HUES64 (cell line): ENCODE data around the gene ZNF195.
"Not testable (repeated sequence)": the region's sequence is repeated elsewhere in the genome, so short reads cannot be mapped to it uniquely, and the experiment has no call there.

Experiments used
- H3K27ac ChIP-seq: 2 replicates; pipeline ENCODE4 v1.7.0; 2013; ENCODE audit warnings: low read depth, low read length, inconsistent platforms
- H3K27me3 ChIP-seq: 2 replicates; pipeline ENCODE4 v1.6.1; 2013; ENCODE audit warnings: mild to moderate bottlenecking, low read length; ENCODE audit not compliant: insufficient read depth
- H3K36me3 ChIP-seq: 2 replicates; pipeline ENCODE4 v1.6.1; 2013; ENCODE audit warnings: mild to moderate bottlenecking, low read length; ENCODE audit not compliant: insufficient read depth
- H3K4me1 ChIP-seq: 2 replicates; pipeline ENCODE4 v1.6.1; 2013; ENCODE audit warnings: mild to moderate bottlenecking, low read length, moderate library complexity; ENCODE audit not compliant: insufficient read depth
- H3K4me3 ChIP-seq: 2 replicates; pipeline ENCODE4 v1.5.1; 2013; ENCODE audit warnings: mild to moderate bottlenecking, low read length, moderate library complexity
- H3K9ac ChIP-seq: 2 replicates; pipeline ENCODE4 v1.6.1; 2013; ENCODE audit warnings: mild to moderate bottlenecking, low read depth, low read length
- H3K9me3 ChIP-seq: 2 replicates; pipeline ENCODE4 v1.6.1; 2013; ENCODE audit warnings: low read depth, low read length; ENCODE audit not compliant: insufficient read depth
- WGBS: fragments of 150-250, 120-280 bp; methylation state at CpG from one replicate; pipeline ENCODE4 v1.1.7; 2013; ENCODE audit warnings: missing lambda C conversion rate; 5-methylcytosine and 5-hydroxymethylcytosine counted together

The ZNF195 gene

GRCh38 chr11:3344327-3345174 lies 34.4 kb downstream of the ZNF195 start:
- H3K9ac ChIP-seq, result no peak overlapping the region
- whole genome bisulfite sequencing, result 94% methylated on average over 6 of the region's 6 CpGs
- H3K27ac ChIP-seq, result no peak overlapping the region
- no peak overlapping the region for H3K4me3 ChIP-seq
- H3K4me1 ChIP-seq, result peaks cover 6% of the 10 kb centered on the region; the same call in 1 of the 2 replicates
- H3K36me3 ChIP-seq, result no peaks in the 10 kb centered on the region
- no peaks in the 10 kb centered on the region for H3K27me3 ChIP-seq
- H3K9me3 ChIP-seq, result peaks cover 6% of the 10 kb centered on the region; the same call in 1 of the 2 replicates

- Histone ChIP-seq H3K27ac (no peak overlapping the region), H3K36me3 (no peaks in the 10 kb centered on the region), H3K27me3 (no peaks in the 10 kb centered on the region), H3K4me1 (peaks cover 6% of the 10 kb centered on the region; the same call in 1 of the 2 replicates), H3K4me3 (no peak overlapping the region), H3K9ac (no peak overlapping the region), H3K9me3 (peaks cover 6% of the 10 kb centered on the region; the same call in 1 of the 2 replicates)
- WGBS, result 88% methylated on average over 2 of the region's 2 CpGs
Measured at GRCh38 chr11:3342709-3343108, 36.2 kb downstream of the ZNF195 start.

GRCh38 chr11:3341298-3341697 lies 37.6 kb downstream of the ZNF195 start:
- H3K36me3 ChIP-seq, result no peaks in the 10 kb centered on the region
- H3K27me3 ChIP-seq, result no peaks in the 10 kb centered on the region
- 44% methylated on average over 9 of the region's 10 CpGs for WGBS
- no peaks in the 10 kb centered on the region for H3K9me3 ChIP-seq
- no peak overlapping the region for H3K4me3 ChIP-seq
- no peak overlapping the region for H3K27ac ChIP-seq
- peaks cover 6% of the 10 kb centered on the region; the same call in 1 of the 2 replicates for H3K4me1 ChIP-seq
- H3K9ac ChIP-seq, result no peak overlapping the region

GRCh38 chr11:3340025-3340424 lies 38.9 kb downstream of the ZNF195 start:
- no peaks in the 10 kb centered on the region for H3K27me3 ChIP-seq
- H3K27ac ChIP-seq, result no peak overlapping the region
- no peak overlapping the region for H3K9ac ChIP-seq
- 85% methylated on average over 4 of the region's 4 CpGs for WGBS
- no peaks in the 10 kb centered on the region for H3K4me1 ChIP-seq
- no peaks in the 10 kb centered on the region for H3K36me3 ChIP-seq
- no peaks in the 10 kb centered on the region for H3K9me3 ChIP-seq
- no peak overlapping the region for H3K4me3 ChIP-seq

GRCh38 chr11:3339340-3339624 lies 39.7 kb downstream of the ZNF195 start:
- Histone ChIP-seq H3K9ac (no peak overlapping the region), H3K4me1 (no peaks in the 10 kb centered on the region), H3K36me3 (no peaks in the 10 kb centered on the region), H3K27me3 (no peaks in the 10 kb centered on the region), H3K27ac (no peak overlapping the region), H3K9me3 (no peaks in the 10 kb centered on the region), H3K4me3 (no peak overlapping the region)
- WGBS, result 91% methylated on average over 1 of the region's 1 CpG

- H3K27ac ChIP-seq, result no peak overlapping the region
- no peaks in the 10 kb centered on the region for H3K36me3 ChIP-seq
- no peaks in the 10 kb centered on the region for H3K27me3 ChIP-seq
Measured at GRCh38 chr11:3338569-3339339, 40.2 kb downstream of the ZNF195 start.

GRCh38 chr11:3336420-3336819 lies 42.5 kb downstream of the ZNF195 start:
- not testable (repeated sequence) for H3K4me3 ChIP-seq, H3K9me3 ChIP-seq, H3K27ac ChIP-seq, H3K9ac ChIP-seq, H3K4me1 ChIP-seq, H3K27me3 ChIP-seq, H3K36me3 ChIP-seq
- WGBS, result no CpG with 5 or more reads among the region's 10 CpGs

More at GRCh38 chr11:3338569-3339339, 40.2 kb downstream of the ZNF195 start:
- WGBS, result 88% methylated on average over 7 of the region's 7 CpGs
- Histone ChIP-seq H3K9ac (no peak overlapping the region), H3K4me3 (no peak overlapping the region), H3K4me1 (no peaks in the 10 kb centered on the region), H3K9me3 (no peaks in the 10 kb centered on the region)

- not testable (repeated sequence) for H3K9me3 ChIP-seq, H3K27ac ChIP-seq, H3K27me3 ChIP-seq, H3K36me3 ChIP-seq, H3K9ac ChIP-seq, H3K4me1 ChIP-seq, H3K4me3 ChIP-seq
- WGBS, result no CpG with 5 or more reads among the region's 8 CpGs
Measured at GRCh38 chr11:3333157-3333556, 45.8 kb downstream of the ZNF195 start.

GRCh38 chr11:3331078-3331477 lies 47.9 kb downstream of the ZNF195 start:
- not testable (repeated sequence) for H3K9me3 ChIP-seq, H3K36me3 ChIP-seq, H3K4me1 ChIP-seq, H3K4me3 ChIP-seq, H3K27me3 ChIP-seq, H3K27ac ChIP-seq, H3K9ac ChIP-seq
- WGBS, result no CpG with 5 or more reads among the region's 3 CpGs

GRCh38 chr11:3330064-3330463 lies 48.9 kb downstream of the ZNF195 start:
- H3K4me1 ChIP-seq, result not testable (repeated sequence)

GRCh38 chr11:3328503-3328902 lies 50.4 kb downstream of the ZNF195 start:
- H3K27me3 ChIP-seq, H3K27ac ChIP-seq, H3K9me3 ChIP-seq, H3K4me3 ChIP-seq, H3K36me3 ChIP-seq, H3K4me1 ChIP-seq, H3K9ac ChIP-seq: not testable (repeated sequence)
- WGBS, result no CpG with 5 or more reads among the region's 4 CpGs

More at GRCh38 chr11:3330064-3330463, 48.9 kb downstream of the ZNF195 start:
- no CpG with 5 or more reads among the region's 12 CpGs for WGBS
- H3K36me3 ChIP-seq, H3K9me3 ChIP-seq, H3K4me3 ChIP-seq, H3K27ac ChIP-seq, H3K27me3 ChIP-seq, H3K9ac ChIP-seq: not testable (repeated sequence)
